WI38 (cell line): ENCODE results near the gene TP53BP1.

Experiments used
- H3K4me3 ChIP-seq: 2 replicates; pipeline ENCODE4 v1.5.1; 2011; ENCODE audit warnings: low read depth, mild to moderate bottlenecking, control low read depth, low read length
- TF ChIP-seq, protein P1 (sequence below): IDR thresholded peaks from 2 replicates; pipeline ENCODE4 v1.5.1; 2012; ENCODE audit warnings: low read depth, mild to moderate bottlenecking, control low read depth, low read length

TP53BP1 gene

DNA sequence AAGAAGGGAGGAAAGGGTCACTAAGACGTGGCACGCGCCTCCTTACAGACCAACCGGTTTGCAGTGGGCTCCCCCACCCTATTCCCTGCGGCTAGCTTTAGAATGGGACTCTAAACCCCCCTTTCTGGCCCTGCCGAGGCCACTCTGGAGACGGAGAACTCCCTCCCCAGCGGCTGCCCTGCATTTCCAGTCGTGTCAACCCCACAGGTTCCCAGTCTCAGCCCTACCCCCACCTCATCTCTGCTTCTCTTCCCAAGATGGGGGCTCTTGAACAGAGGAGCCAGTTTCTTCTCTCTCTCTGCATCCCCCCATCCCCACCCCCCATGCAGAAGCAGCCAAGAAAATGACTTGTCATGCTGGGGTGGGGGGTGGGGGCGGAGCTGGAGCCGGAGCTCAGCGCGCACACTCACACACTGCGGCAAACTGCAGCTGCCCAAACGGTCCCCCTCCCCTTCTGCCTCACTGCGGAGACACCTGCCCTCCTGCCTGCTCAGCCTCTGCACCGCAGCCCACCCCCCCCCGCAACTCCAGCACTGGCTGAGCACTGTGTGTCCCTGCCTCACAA, 25.3 kb upstream of the TP53BP1 start:
- TF ChIP-seq, protein P1, sequence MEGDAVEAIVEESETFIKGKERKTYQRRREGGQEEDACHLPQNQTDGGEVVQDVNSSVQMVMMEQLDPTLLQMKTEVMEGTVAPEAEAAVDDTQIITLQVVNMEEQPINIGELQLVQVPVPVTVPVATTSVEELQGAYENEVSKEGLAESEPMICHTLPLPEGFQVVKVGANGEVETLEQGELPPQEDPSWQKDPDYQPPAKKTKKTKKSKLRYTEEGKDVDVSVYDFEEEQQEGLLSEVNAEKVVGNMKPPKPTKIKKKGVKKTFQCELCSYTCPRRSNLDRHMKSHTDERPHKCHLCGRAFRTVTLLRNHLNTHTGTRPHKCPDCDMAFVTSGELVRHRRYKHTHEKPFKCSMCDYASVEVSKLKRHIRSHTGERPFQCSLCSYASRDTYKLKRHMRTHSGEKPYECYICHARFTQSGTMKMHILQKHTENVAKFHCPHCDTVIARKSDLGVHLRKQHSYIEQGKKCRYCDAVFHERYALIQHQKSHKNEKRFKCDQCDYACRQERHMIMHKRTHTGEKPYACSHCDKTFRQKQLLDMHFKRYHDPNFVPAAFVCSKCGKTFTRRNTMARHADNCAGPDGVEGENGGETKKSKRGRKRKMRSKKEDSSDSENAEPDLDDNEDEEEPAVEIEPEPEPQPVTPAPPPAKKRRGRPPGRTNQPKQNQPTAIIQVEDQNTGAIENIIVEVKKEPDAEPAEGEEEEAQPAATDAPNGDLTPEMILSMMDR = no peak

DNA sequence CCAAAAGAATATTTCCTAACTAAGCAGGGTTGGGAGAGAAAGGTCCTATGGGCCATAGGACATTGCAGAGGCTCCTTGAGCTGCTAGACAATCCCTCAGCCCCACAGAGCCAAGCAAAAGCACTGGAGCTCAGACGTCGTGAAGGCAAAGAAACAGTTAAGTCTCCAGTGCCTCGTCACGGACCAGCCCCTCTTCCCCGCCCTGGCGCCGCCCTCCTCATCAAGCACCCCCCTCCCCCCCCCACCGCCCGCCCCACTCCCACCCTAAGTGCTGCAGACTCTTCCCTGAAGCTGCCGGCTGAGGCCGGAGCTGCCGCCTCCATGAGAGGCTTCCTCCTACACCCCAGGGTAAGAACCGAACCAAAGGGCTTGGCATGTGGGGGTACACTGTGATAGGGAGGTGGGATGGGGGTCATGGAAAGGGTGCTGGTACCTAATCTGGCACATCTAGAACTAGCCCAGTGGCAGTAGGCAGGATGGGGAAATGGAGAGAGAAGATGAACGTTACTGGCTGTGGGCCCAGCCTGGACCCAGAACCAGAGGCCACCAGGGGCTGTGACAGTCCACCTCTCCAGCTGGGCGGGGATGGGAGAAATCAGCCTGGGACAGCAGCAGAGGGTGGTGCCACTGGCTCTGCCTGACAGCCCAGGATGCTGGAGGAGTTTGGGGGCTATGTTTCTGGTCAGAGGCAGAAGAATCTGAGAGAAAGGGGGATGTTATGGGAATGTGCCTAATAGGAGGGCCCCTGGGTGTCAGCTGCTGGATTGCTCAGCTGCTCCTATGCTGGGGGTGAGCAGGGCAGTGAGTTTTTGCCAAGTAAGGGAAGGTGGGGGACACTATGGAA, 24.6 kb upstream of the TP53BP1 start, which contains the start of gene MAP1A:
Gene MAP1A, plus strand, starts transcription at position 255 of the 843 bp plus-strand sequence. CDS start 3,866 bp downstream, outside the sequence.
- peak within 1 kb of the TSS; percentile 96 for H3K4me3 ChIP-seq
- TF ChIP-seq, protein P1 = no peak

More for the DNA sequence above, 25.3 kb upstream of the TP53BP1 start:
- H3K4me3 ChIP-seq = peak overlapping the region; percentile 96

- TF ChIP-seq, protein P1 = no peak
- peak overlapping the region; percentile 96 for H3K4me3 ChIP-seq
Observed at GRCh38 chr15:43516801-43517353, 23.9 kb upstream of the TP53BP1 start.

DNA sequence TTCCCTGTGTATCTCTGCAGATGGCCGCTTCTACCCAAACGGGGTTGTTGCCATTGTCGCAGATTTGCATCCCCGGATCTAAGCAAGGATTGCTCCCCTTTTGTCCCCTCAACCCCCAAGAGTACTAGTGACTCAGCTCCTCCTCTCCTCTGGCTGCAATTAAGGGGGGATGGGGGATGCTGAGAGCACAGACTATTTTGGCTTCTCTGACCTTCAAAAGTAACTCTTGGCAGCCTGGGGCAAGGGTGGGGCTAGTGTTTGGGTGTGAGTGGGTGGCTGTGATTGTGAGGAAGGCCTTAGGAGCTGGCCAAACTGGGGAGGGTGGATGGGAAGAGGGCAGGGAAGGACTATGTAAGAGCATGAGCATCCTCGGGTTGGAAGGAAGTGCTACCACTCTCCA, 23.2 kb upstream of the TP53BP1 start:
- TF ChIP-seq, protein P1 = no peak
- H3K4me3 ChIP-seq = peak overlapping the region; percentile 96

DNA sequence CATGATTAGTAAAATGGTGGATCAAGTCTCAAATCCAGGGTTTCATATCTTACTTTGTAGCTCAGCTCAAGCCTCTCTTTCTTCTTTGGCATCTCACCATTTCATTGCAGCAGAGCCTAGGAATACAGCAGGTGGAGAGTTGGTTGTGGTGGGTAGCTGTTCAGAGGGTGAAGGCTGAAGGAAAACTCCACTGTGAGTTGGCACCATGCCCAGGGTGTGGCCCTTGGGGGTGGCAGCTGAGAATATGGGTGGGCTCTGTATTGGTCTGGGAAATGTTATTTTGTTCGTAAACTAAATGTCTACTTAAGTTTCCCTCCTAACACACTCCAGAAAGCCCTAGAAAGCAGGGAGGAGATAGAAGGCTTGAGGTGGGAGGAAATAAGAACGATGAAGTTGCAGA, 22.8 kb upstream of the TP53BP1 start:
- peak overlapping the region; percentile 96 for H3K4me3 ChIP-seq
- TF ChIP-seq, protein P1 = no peak

DNA sequence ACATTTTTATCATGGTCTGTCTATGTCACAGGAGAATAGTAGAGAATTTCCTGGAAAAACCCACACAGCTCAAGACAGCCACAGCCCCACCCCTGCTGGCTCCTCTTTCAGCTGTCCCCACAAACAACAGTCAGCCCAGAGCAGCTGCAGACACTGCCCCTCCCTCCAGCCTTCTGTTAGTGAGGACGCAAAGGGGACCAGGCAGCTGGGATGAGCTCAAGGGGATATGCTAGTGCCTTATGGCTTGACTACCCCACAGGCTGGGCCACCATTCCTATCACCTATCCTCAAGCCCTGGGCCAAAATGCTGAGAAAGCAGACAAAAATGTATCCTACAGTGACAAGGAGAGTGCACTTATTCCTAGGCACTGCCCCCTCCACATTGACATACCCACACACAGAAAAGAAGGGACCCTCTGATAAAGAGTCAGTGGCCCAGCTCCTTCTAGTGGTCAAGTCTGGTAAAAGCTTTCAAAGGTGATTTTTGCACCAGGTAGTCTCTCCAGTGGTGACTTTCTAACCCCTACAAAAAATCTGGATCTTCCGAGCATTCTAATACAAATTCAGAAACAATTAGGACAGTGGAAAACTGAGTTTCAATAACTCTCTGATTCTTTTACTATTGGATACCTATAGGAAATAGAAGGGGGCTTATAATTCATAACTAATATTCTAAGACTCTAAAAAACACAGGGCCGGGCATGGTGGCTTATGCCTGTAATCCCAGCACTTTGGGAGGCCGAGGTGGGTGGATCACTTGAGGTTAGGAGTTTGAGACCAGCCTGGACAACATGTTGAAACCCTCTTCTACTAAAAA, 21.5 kb upstream of the TP53BP1 start:
- no peak overlapping the region for H3K4me3 ChIP-seq
- TF ChIP-seq, protein P1 = peak; percentile 46
